ENCODE results near the gene KDELR1. TPM values are rescaled to one million over a fixed set of nuclear protein-coding genes. Genes with fewer than 3 reads are reported as not detected.
"Not testable (repeated sequence)": the region's sequence is repeated elsewhere in the genome, so short reads cannot be mapped to it uniquely, and the experiment has no call there.

Gene KDELR1
- total and polyA plus RNA-seq, 4 donors = 101 to 156 (median 125) TPM

DNA sequence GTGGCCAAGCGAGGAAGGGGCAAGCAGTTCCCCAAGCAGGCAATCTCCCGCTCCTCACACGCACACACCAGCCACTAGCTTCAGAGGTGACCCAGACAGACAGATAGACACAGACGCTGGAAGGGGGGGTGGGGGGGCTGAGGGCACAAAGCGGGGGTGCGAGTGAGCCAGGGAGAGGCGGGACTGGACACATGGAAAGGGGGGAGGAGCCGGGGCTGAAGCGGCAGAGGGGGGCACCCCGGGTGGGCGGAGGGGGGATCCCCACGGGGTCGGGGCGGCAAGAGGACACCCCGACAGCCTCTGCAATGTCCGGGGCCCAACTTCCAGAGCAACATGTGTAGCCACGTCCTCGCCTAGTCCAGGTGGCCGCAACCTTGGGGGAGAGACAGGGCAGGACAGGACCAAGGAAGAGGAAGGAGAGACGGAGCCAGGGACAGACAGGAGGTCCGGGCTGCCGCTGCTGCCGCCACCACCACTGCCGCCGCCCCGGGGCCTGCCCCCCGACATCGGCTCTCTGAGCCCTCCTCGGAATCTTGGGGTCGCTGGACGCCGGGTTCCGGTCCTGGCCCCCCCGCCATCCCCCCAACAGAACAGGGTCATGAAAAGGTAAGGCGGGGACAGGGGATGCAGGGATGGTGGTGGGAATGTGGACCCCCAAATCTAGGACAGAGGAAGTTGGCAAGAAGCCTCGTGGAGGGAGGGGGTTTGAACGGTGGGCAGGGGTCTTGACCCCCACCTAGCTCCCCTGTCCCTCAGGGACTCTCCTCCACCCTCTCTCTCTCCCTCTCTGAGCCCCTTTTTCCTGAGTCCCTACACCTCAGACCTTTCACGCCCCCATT is 3.2 kb upstream of the KDELR1 start:
- TF ChIP-seq, protein P1, sequence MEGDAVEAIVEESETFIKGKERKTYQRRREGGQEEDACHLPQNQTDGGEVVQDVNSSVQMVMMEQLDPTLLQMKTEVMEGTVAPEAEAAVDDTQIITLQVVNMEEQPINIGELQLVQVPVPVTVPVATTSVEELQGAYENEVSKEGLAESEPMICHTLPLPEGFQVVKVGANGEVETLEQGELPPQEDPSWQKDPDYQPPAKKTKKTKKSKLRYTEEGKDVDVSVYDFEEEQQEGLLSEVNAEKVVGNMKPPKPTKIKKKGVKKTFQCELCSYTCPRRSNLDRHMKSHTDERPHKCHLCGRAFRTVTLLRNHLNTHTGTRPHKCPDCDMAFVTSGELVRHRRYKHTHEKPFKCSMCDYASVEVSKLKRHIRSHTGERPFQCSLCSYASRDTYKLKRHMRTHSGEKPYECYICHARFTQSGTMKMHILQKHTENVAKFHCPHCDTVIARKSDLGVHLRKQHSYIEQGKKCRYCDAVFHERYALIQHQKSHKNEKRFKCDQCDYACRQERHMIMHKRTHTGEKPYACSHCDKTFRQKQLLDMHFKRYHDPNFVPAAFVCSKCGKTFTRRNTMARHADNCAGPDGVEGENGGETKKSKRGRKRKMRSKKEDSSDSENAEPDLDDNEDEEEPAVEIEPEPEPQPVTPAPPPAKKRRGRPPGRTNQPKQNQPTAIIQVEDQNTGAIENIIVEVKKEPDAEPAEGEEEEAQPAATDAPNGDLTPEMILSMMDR (IDR thresholded peaks at IDR 0.05; ENCODE audit: control extremely low read depth, extremely low read depth) = no peak
- Histone ChIP-seq H3K36me3 (ENCODE audit: control insufficient read depth in 4 of 4, insufficient read depth in 4 of 4, low read length in 4 of 4) (peaks cover 0 to 4% (median under 1%) of the 10 kb centered on the region in 4 donors), H3K27me3 (ENCODE audit: control insufficient read depth in 3 of 3, insufficient read depth in 3 of 3, low read length in 2 of 3) (peaks cover 0 to 49% (median 36%) of the 10 kb centered on the region in 3 donors), H3K9ac (ENCODE audit: insufficient read depth in 1 of 2, low read length in 2 of 2) (no peak overlapping the region), H3K9me3 (ENCODE audit: control insufficient read depth in 4 of 4, insufficient read depth in 3 of 4, low read length in 3 of 4) (peaks cover 0 to 2% (median 0%) of the 10 kb centered on the region in 4 donors), H3K4me1 (ENCODE audit: control insufficient read depth in 5 of 5, insufficient read depth in 5 of 5, low read length in 5 of 5) (peaks cover 0 to 18% (median 9%) of the 10 kb centered on the region in 5 donors), H3K4me3 (no peak overlapping the region), H3K27ac (ENCODE audit: low read depth in 1 of 2, low read length in 1 of 2) (no peak overlapping the region)
- DNase-seq = no peak
- no peak for ATAC-seq (ENCODE audit: insufficient read depth, low FRiP score)
- WGBS, 2 donors = 4% methylated on average over 31 to 38 of the region's 38 CpGs

DNA sequence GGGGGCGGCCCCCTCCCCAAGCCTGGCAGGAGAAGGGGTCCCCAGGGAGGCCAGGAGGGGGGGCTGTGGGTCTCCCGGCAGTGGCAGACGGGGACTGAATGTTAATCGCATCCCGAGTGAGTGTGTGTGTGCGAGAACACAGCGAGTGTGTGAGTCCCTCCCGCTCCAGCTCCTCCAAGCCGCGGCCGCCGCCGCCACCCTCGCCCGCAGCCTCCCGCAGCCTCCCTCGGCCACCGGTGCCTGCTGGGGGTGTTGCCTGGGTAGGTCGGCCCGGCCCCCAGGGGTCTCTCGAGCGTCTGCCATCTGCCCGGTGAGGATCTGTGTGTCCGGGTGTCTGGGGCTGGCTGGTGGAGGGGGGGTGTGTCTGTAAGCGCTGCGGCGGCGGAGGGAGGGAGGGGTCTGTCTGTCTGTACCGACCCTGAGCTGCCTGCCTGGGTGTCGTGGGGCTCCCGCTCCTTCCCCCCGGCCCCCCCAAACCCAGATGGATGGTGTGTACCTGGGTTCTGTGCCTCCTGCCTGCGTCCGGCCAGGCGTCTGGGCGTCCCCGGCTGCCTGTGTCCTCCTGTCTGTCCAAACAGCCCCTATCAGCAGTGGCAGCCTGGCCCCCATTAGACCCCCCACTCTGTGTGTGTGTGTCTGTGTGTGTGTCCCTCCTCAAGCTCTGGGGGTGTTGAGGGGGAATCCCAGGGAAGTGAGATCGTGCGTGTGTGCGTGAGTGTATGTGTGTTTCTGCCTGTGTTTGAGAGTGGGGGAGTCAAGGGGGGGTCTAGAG is 2.4 kb upstream of the KDELR1 start, which contains the start of gene GRIN2D:
TSS of gene GRIN2D (plus strand) at position 110 of the 772 bp plus-strand sequence. CDS start 4,725 bp downstream, outside the sequence.
- WGBS, 2 donors = 2% methylated on average over 37 to 40 of the region's 40 CpGs
- ATAC-seq (ENCODE audit: insufficient read depth, low FRiP score) = no peak
- no peak within 1 kb of the TSS for H3K27ac ChIP-seq (ENCODE audit: low read depth in 1 of 2, low read length in 1 of 2)

DNA sequence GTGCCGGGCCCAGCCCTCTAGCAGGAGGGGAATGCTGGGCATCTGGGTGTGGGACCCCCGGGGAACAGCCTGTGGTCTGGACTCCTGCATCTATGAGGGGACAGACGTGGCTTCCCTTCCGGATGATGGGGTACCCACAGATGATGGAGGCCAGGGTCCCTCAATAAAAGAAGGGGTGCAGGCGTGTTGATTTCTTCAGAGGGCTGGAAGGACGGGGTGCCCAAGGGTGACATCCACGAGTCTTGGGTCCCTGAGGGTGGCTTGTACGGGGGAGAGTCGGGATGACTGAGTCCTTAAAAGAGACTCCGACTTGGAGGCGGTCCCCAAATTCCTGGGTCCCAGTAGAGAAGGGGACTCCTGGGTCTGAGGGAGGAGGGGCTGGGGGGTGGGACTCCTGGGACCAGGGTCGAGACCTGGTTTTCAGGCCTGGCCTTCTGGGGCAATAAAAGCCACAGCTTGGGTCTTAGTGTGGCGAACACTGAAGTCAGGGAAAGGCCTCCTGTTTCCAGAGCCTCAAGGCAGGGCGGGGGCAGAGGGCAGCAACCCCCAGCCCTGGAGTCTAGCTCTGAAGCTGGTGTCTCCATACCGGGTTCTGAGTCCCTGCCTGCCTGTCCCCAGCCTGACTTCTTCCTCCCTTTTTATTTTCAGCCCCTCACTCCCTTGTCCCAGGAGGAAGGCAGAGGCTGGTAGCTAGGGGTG is 1.7 kb upstream of the KDELR1 start:
- WGBS, 2 donors = 85 to 90% methylated on average over 15 of the region's 15 CpGs
- no peak for DNase-seq
- H3K9me3 ChIP-seq (ENCODE audit: control insufficient read depth in 4 of 4, insufficient read depth in 3 of 4, low read length in 3 of 4) = peaks cover 0 to 2% (median 0%) of the 10 kb centered on the region in 4 donors
- H3K27me3 ChIP-seq (ENCODE audit: control insufficient read depth in 3 of 3, insufficient read depth in 3 of 3, low read length in 2 of 3) = peaks cover 0 to 47% (median 35%) of the 10 kb centered on the region in 3 donors
- no peak overlapping the region for H3K4me3 ChIP-seq
- peaks cover 0 to 18% (median 7%) of the 10 kb centered on the region in 5 donors for H3K4me1 ChIP-seq (ENCODE audit: control insufficient read depth in 5 of 5, insufficient read depth in 5 of 5, low read length in 5 of 5)
- TF ChIP-seq, protein P1 (IDR thresholded peaks at IDR 0.05; ENCODE audit: control extremely low read depth, extremely low read depth) = no peak
- ATAC-seq (ENCODE audit: insufficient read depth, low FRiP score) = no peak
- no peak overlapping the region for H3K9ac ChIP-seq (ENCODE audit: insufficient read depth in 1 of 2, low read length in 2 of 2)
- no peak overlapping the region for H3K27ac ChIP-seq (ENCODE audit: low read depth in 1 of 2, low read length in 1 of 2)
- peaks cover 0 to 12% (median 8%) of the 10 kb centered on the region in 4 donors for H3K36me3 ChIP-seq (ENCODE audit: control insufficient read depth in 4 of 4, insufficient read depth in 4 of 4, low read length in 4 of 4)

More for the DNA sequence above, 2.4 kb upstream of the KDELR1 start, which contains the start of gene GRIN2D:
- no peak within 1 kb of the TSS for H3K9ac ChIP-seq (ENCODE audit: insufficient read depth in 1 of 2, low read length in 2 of 2)
- peak; percentile 52 to 56 (median 54) for DNase-seq
- no peak within 1 kb of the TSS for H3K4me3 ChIP-seq
- peaks cover 0 to 2% (median 0%) of the 10 kb centered on the region in 4 donors for H3K9me3 ChIP-seq (ENCODE audit: control insufficient read depth in 4 of 4, insufficient read depth in 3 of 4, low read length in 3 of 4)
- peaks cover 0 to 49% (median 36%) of the 10 kb centered on the region in 3 donors for H3K27me3 ChIP-seq (ENCODE audit: control insufficient read depth in 3 of 3, insufficient read depth in 3 of 3, low read length in 2 of 3)
- H3K36me3 ChIP-seq (ENCODE audit: control insufficient read depth in 4 of 4, insufficient read depth in 4 of 4, low read length in 4 of 4) = peaks cover 0 to 10% (median 5%) of the 10 kb centered on the region in 4 donors
- H3K4me1 ChIP-seq (ENCODE audit: control insufficient read depth in 5 of 5, insufficient read depth in 5 of 5, low read length in 5 of 5) = peaks cover 0 to 18% (median 9%) of the 10 kb centered on the region in 5 donors
- TF ChIP-seq, protein P1 (IDR thresholded peaks at IDR 0.05; ENCODE audit: control extremely low read depth, extremely low read depth) = no peak

DNA sequence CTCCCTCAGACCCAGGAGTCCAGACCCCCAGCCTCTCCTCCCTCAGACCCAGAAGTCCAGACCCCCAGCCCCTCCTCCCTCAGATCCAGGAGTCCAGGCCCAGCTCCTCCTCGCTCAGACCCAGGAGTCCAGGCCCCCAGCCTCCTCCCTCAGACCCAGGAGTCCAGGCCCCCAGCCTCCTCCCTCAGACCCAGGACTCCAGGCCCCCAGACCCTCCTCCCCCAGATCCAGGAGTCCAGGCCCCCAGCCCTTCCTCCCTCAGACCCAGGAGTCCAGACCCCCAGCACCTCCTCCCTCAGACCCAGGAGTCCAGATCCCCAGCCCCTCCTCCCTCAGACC is 624 bp upstream of the KDELR1 start:
- H3K27me3 ChIP-seq (ENCODE audit: control insufficient read depth in 3 of 3, insufficient read depth in 3 of 3, low read length in 2 of 3) = peaks cover 0 to 37% (median 25%) of the 10 kb centered on the region in 3 donors

More for the DNA sequence above, 624 bp upstream of the KDELR1 start:
- H3K27ac ChIP-seq (ENCODE audit: low read depth in 1 of 2, low read length in 1 of 2); H3K9ac ChIP-seq (ENCODE audit: insufficient read depth in 1 of 2, low read length in 2 of 2); H3K4me3 ChIP-seq; H3K9me3 ChIP-seq (ENCODE audit: control insufficient read depth in 4 of 4, insufficient read depth in 3 of 4, low read length in 3 of 4); DNase-seq; ATAC-seq (ENCODE audit: insufficient read depth, low FRiP score): not testable (repeated sequence)
- Histone ChIP-seq H3K36me3 (ENCODE audit: control insufficient read depth in 4 of 4, insufficient read depth in 4 of 4, low read length in 4 of 4) (peaks cover 3 to 21% (median 13%) of the 10 kb centered on the region in 4 donors), H3K4me1 (ENCODE audit: control insufficient read depth in 5 of 5, insufficient read depth in 5 of 5, low read length in 5 of 5) (peaks cover 0 to 14% (median 7%) of the 10 kb centered on the region in 5 donors)
- 56 to 60% methylated on average over 1 of the region's 1 CpG for WGBS, 2 donors
